IgD-negative memory B cell (primary cell): ENCODE results near the gene UCP3. TPM values are rescaled to one million over a fixed set of nuclear protein-coding genes. Genes with fewer than 3 reads are reported as not detected.

Experiments used
- H3K27ac Mint-ChIP-seq, 3 donors: one replicate each; pipeline ENCODE4 v1.8.0; 2020 to 2022; ENCODE audit warnings: mild to moderate bottlenecking in 3 of 3, mixed read lengths in 3 of 3, moderate library complexity in 1 of 3
- H3K27me3 Mint-ChIP-seq: one replicate; pipeline ENCODE4 v1.8.0; 2021; ENCODE audit warnings: mixed read lengths
- H3K36me3 Mint-ChIP-seq: one replicate; pipeline ENCODE4 v1.8.0; 2020; ENCODE audit warnings: mild to moderate bottlenecking, mixed read lengths
- H3K4me1 Mint-ChIP-seq, 3 donors: one replicate each; pipeline ENCODE4 v1.8.0; 2020 to 2022; ENCODE audit warnings: mixed read lengths in 3 of 3, mild to moderate bottlenecking in 1 of 3
- H3K4me3 Mint-ChIP-seq, 4 donors: one replicate each; pipeline ENCODE4 v1.8.0; 2020 to 2022; ENCODE audit warnings: mild to moderate bottlenecking in 4 of 4, mixed read lengths in 4 of 4, moderate library complexity in 3 of 4
- H3K9me3 Mint-ChIP-seq, 3 donors: one replicate each; pipeline ENCODE4 v1.8.0; 2020 to 2021; ENCODE audit warnings: mixed read lengths in 3 of 3, mild to moderate bottlenecking in 1 of 3
- polyA plus RNA-seq: library from polyadenylated mRNA; unstranded; fragments of 300-500 nt; fragmentation: Illumina TruSeq; gene quantifications from one replicate; pipeline ENCODE4 v1.2.3, GENCODE V29; 2021

Gene UCP3
- polyA plus RNA-seq, 1 donor from 2014 or later = 0.19 TPM

DNA sequence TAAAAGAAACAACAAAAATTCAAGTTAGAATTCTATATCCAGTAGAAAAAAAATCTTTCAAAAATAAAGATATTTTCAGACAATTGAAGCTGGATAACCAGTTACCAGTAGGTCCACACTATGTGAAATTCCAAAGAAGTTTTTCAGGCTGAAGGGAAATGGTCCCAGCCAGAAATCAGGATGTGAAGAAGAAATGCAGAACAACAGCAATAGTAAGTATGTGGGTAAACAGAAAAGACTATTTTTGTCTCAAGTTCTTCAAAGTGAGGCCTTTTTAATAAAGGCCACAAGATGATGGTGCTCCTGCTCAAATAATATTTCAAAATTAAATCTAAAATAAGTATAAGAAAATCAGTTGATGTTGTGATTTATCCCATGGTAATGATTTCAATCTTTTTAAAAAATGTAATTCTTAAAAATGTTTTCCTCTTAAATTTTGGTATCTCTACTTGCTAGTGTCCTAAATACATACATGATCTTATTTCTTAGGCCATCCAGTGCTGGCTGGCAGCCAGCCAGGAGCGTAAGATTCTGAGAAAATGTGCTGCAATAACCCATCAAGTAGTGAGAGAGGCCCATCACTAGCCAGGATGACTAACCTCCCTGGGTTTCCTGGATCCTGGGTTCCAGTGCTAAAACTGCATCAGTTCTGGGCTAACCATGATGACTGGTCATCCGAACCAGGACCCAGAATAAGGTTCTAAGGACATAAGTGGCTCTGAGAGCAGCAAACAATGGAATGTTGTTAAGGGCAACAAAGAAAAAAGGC is 15.6 kb upstream of the UCP3 start:
- Mint-ChIP-seq H3K36me3 (peaks cover 4% of the 10 kb centered on the region), H3K27ac (no peak overlapping the region), H3K4me3 (no peak overlapping the region), H3K27me3 (no peaks in the 10 kb centered on the region), H3K9me3 (no peaks in the 10 kb centered on the region), H3K4me1 (peaks cover 10 to 20% (median 13%) of the 10 kb centered on the region in 3 donors)

- Mint-ChIP-seq H3K27ac (peak overlapping the region; percentile 23 to 73 (median 55)), H3K36me3 (peaks cover 4% of the 10 kb centered on the region), H3K4me3 (peak overlapping the region in 1 of 4 donors; percentile 63), H3K27me3 (no peaks in the 10 kb centered on the region), H3K9me3 (no peaks in the 10 kb centered on the region), H3K4me1 (peaks cover 10 to 20% (median 13%) of the 10 kb centered on the region in 3 donors)
These were observed 14.4 kb upstream of the UCP3 start for GRCh38 chr11:74023276-74023675.

DNA sequence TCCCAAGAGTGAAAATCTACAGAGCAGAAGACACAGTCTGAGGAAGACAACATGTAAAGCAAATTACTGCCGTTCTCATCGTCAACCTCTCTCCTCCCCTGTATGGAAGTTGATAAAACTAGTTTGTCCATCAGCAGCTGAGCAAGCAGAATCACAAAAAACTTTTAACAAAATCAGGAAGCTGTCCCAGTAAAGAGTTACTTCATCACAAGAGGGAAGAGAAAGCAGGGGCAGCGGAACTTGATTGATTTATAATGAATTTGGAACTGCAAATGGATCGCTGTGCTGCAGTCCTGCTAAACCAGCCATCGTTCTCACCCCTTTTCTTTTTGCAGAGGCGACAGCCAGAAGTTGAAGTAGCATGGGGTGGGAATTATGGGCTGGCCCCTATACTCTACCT is 13.7 kb upstream of the UCP3 start:
- H3K4me1 Mint-ChIP-seq = peaks cover 10 to 20% (median 13%) of the 10 kb centered on the region in 3 donors
- H3K36me3 Mint-ChIP-seq = peaks cover 4% of the 10 kb centered on the region
- peak overlapping the region in 1 of 3 donors; percentile 23 for H3K27ac Mint-ChIP-seq
- H3K9me3 Mint-ChIP-seq = no peaks in the 10 kb centered on the region
- H3K4me3 Mint-ChIP-seq = no peak overlapping the region
- H3K27me3 Mint-ChIP-seq = no peaks in the 10 kb centered on the region

GRCh38 chr11:74021998-74022397 is 13.1 kb upstream of the UCP3 start:
- peaks cover 6% of the 10 kb centered on the region for H3K36me3 Mint-ChIP-seq
- no peaks in the 10 kb centered on the region for H3K27me3 Mint-ChIP-seq
- no peak overlapping the region for H3K4me3 Mint-ChIP-seq
- no peak overlapping the region for H3K27ac Mint-ChIP-seq
- H3K9me3 Mint-ChIP-seq = no peaks in the 10 kb centered on the region
- peaks cover 13 to 20% (median 13%) of the 10 kb centered on the region in 3 donors for H3K4me1 Mint-ChIP-seq

GRCh38 chr11:74020539-74020938 is 11.7 kb upstream of the UCP3 start:
- Mint-ChIP-seq H3K9me3 (no peaks in the 10 kb centered on the region), H3K27me3 (no peaks in the 10 kb centered on the region), H3K36me3 (peaks cover 17% of the 10 kb centered on the region), H3K4me3 (no peak overlapping the region), H3K4me1 (peaks cover 17 to 22% (median 19%) of the 10 kb centered on the region in 3 donors), H3K27ac (no peak overlapping the region)

- no peak overlapping the region for H3K27ac Mint-ChIP-seq
- H3K4me3 Mint-ChIP-seq = no peak overlapping the region
- H3K4me1 Mint-ChIP-seq = peaks cover 22 to 29% (median 24%) of the 10 kb centered on the region in 3 donors
- H3K9me3 Mint-ChIP-seq = no peaks in the 10 kb centered on the region
- peaks cover 15% of the 10 kb centered on the region for H3K36me3 Mint-ChIP-seq
- no peaks in the 10 kb centered on the region for H3K27me3 Mint-ChIP-seq
These were observed 11.0 kb upstream of the UCP3 start for GRCh38 chr11:74019860-74020259.

DNA sequence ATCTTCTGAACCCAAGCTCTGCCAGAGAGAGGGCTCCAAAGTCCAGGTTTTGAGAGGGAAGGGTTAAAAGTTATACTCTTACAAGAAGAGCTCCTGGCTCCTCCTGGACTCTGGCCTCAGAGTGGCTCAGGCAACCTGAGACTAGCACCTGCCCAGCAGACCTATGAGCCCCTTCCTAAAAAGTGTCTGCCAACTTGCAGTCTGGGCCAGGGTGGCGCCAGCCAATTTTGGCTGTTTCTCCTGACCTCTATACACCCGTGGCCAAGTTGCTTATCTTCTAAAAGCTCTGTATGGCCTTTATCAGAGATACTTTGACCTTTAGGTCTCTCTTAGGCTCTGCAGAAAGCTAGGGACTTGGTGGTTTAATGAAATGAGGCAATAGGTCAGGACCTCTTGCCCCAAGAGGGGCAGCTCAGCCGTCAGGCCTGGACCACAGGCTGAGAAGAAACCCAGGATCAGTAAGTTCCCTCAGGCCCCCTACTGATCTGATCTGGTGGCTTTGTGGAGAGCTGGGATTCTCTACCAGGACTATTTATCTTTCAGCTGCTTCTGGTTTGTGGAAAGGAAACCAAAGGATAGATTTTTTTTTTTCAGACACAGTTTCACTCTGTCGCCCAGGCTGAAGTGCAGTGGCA is 10.3 kb upstream of the UCP3 start:
- H3K4me3 Mint-ChIP-seq = no peak overlapping the region
- peaks cover 27 to 34% (median 28%) of the 10 kb centered on the region in 3 donors for H3K4me1 Mint-ChIP-seq

DNA sequence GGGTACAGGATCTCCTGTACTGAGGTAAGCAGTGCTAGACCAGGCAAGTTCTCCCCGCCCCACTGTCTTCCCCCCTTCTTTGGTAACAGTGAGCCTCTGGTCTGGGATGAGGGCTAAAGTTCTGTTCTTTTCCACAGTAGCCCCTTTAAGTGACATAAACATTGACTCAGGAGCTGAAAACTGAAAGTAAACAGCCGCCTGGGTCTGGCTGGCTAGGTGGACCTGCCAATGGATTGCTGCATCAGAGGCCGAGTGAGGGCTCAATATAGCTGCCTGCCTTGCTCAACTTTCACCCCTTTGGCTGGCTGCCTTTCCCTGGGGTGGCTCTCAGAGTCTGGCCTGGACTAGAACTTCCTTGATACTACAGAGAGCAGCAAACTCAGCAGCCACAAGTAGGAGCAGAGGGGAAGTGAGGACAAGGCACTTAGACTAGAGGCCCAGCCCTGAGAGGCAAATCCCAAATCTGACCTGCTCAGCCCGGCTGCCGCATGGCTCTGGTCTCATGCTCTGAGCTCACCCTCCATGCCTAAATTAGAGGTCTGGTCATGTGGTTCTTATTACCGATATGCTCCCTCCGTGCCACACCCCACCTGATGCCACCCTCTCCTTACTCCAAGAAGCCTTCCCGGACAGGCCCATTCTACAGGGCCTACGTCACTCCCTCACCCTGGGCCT is 9.6 kb upstream of the UCP3 start:
- Mint-ChIP-seq H3K27me3 (no peaks in the 10 kb centered on the region), H3K4me3 (no peak overlapping the region), H3K27ac (peak overlapping the region; percentile 19 to 40 (median 39)), H3K36me3 (peaks cover 13% of the 10 kb centered on the region), H3K9me3 (no peaks in the 10 kb centered on the region), H3K4me1 (peaks cover 26 to 32% (median 26%) of the 10 kb centered on the region in 3 donors)

More for the DNA sequence above, 10.3 kb upstream of the UCP3 start:
- no peaks in the 10 kb centered on the region for H3K27me3 Mint-ChIP-seq
- H3K36me3 Mint-ChIP-seq = peaks cover 15% of the 10 kb centered on the region
- peak overlapping the region; percentile 19 to 76 (median 40) for H3K27ac Mint-ChIP-seq
- H3K9me3 Mint-ChIP-seq = no peaks in the 10 kb centered on the region

DNA sequence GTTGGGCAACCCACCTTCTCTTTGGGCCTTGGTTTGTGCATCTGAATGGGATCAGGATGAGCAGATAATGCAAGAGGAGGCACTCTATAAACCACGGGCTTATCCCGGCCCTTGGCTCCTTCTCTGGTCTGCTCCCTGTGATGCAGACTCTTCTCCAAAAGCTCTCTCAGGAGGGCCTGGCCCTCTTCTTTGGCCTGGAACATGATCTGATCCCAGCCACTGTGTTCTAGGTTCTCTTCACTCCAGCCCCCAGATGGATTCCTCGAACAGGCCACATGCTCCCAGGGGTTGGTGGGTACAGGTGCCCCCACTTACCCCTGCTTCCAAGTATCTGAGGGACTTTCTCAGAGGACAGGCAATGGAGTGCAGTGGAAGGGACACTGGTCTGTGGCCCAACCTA is 8.7 kb upstream of the UCP3 start:
- Mint-ChIP-seq H3K27me3 (no peaks in the 10 kb centered on the region), H3K4me1 (peaks cover 21 to 30% (median 30%) of the 10 kb centered on the region in 3 donors), H3K36me3 (peaks cover 13% of the 10 kb centered on the region), H3K27ac (peak overlapping the region in 1 of 3 donors; percentile 13), H3K9me3 (no peaks in the 10 kb centered on the region), H3K4me3 (no peak overlapping the region)

DNA sequence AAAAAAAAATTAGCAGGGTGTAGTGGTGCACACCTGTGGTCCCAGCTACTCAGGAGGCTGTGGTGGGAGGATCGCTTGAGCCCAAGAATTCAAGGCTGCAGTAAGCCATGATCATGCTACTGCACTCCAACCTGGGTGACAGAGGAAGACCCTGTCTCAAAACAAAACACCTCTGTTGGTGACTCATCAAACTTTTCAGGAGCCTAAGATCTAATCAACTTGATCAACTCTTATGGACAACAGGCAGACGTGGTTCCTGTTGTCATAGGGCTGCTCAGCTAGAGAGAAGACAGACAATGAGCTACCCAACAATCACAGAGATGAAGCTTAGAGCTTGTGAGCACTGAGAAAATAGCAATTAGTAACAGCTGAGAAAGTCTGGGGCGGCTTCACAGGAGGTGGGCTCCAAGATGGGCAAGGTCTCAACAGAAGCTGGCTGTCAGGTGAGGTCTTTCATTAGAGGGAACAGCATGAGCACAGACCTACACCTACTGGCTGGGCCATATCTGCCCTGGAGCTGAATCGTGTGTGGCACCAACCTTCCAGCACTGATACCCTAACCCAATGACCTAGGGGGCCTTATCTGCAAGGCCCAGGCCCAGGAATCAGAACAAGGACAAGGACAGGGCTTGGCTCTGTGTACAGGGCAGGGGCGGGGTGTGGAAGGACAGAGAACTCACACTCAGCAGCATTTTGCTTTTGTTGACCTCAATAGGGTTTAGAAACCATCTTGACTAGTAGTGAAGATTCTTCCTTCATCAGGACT is 7.2 kb upstream of the UCP3 start:
- peak overlapping the region in 1 of 4 donors; percentile 90 for H3K4me3 Mint-ChIP-seq
- H3K27me3 Mint-ChIP-seq = no peaks in the 10 kb centered on the region
- no peak overlapping the region for H3K27ac Mint-ChIP-seq
- H3K36me3 Mint-ChIP-seq = peaks cover 13% of the 10 kb centered on the region
- H3K9me3 Mint-ChIP-seq = no peaks in the 10 kb centered on the region
- H3K4me1 Mint-ChIP-seq = peaks cover 31 to 43% (median 43%) of the 10 kb centered on the region in 3 donors

GRCh38 chr11:74014880-74015279 is 6.0 kb upstream of the UCP3 start:
- Mint-ChIP-seq H3K9me3 (no peaks in the 10 kb centered on the region), H3K4me1 (peaks cover 37 to 55% (median 54%) of the 10 kb centered on the region in 3 donors), H3K4me3 (peak overlapping the region in 1 of 4 donors; percentile 90), H3K27ac (peak overlapping the region; percentile 53 to 83 (median 59)), H3K36me3 (peaks cover 13% of the 10 kb centered on the region), H3K27me3 (no peaks in the 10 kb centered on the region)

GRCh38 chr11:74013141-74013540 is 4.3 kb upstream of the UCP3 start:
- H3K4me1 Mint-ChIP-seq = peaks cover 37 to 64% (median 59%) of the 10 kb centered on the region in 3 donors
- no peaks in the 10 kb centered on the region for H3K27me3 Mint-ChIP-seq
- no peak overlapping the region for H3K4me3 Mint-ChIP-seq
- no peaks in the 10 kb centered on the region for H3K9me3 Mint-ChIP-seq
- H3K36me3 Mint-ChIP-seq = peaks cover 13% of the 10 kb centered on the region
- H3K27ac Mint-ChIP-seq = peak overlapping the region in 2 of 3 donors; percentile 88 to 89

DNA sequence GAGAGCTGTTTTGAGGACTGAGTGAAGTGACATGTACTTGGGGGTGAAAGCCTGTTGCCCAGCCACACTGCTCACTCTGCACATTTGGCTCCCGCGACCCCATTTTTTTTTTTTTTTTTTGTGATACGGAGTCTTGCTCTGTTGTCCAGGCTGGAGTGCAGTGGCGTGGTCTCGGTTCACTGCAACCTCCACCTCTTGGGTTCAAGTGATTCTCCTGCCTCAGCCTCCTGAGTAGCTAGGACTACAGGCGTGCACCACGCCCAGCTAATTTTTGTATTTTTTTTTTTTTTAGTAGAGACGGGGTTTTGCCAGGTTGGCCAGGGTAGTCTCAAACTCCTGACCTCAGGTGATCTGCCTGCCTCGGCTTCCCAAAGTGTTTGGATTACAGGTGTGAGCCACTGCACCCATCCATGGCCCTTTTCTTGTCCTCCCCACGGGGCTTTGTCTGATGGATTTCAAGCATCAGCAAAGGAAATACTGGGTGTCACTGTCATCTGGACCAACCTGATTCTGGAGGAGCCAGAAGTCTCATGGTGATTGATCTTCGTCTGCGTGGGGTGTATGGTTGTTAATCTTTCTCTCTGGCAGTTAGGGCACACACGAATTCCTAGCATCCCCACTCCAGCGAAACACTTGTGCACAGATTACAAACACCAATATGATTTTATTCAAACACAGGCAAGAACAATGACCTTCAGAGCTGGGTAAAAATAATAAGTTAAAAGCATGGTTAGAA is 3.4 kb upstream of the UCP3 start:
- peaks cover 13% of the 10 kb centered on the region for H3K36me3 Mint-ChIP-seq
- H3K9me3 Mint-ChIP-seq = no peaks in the 10 kb centered on the region
- peak overlapping the region; percentile 88 to 98 (median 89) for H3K27ac Mint-ChIP-seq
- peak overlapping the region; percentile 56 to 91 (median 70) for H3K4me3 Mint-ChIP-seq
- H3K4me1 Mint-ChIP-seq = peaks cover 37 to 66% (median 59%) of the 10 kb centered on the region in 3 donors
- no peaks in the 10 kb centered on the region for H3K27me3 Mint-ChIP-seq
